Measurements from ENCODE around the gene CARD9.

GRCh38 chr9:136328011-136328621 is 45.4 kb downstream of the CARD9 start:
- TF ChIP-seq EP300 (IDR thresholded peaks at IDR 0.05; ENCODE audit: low read depth): no peak
- TF ChIP-seq, protein P1, sequence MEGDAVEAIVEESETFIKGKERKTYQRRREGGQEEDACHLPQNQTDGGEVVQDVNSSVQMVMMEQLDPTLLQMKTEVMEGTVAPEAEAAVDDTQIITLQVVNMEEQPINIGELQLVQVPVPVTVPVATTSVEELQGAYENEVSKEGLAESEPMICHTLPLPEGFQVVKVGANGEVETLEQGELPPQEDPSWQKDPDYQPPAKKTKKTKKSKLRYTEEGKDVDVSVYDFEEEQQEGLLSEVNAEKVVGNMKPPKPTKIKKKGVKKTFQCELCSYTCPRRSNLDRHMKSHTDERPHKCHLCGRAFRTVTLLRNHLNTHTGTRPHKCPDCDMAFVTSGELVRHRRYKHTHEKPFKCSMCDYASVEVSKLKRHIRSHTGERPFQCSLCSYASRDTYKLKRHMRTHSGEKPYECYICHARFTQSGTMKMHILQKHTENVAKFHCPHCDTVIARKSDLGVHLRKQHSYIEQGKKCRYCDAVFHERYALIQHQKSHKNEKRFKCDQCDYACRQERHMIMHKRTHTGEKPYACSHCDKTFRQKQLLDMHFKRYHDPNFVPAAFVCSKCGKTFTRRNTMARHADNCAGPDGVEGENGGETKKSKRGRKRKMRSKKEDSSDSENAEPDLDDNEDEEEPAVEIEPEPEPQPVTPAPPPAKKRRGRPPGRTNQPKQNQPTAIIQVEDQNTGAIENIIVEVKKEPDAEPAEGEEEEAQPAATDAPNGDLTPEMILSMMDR (IDR thresholded peaks at IDR 0.05): no peak
- no peak for TF ChIP-seq POLR2AphosphoS5 (IDR thresholded peaks at IDR 0.05)

All from transverse colon (tissue), 4 donors.